WI38 (cell line): ENCODE measurements around the gene PDE4D.

Experiments
- H3K4me3 ChIP-seq: 2 replicates; pipeline ENCODE4 v1.5.1; 2011; ENCODE audit warnings: low read depth, mild to moderate bottlenecking, control low read depth, low read length
- CTCF ChIP-seq: IDR thresholded peaks from 2 replicates; pipeline ENCODE4 v1.5.1; 2012; ENCODE audit warnings: low read depth, mild to moderate bottlenecking, control low read depth, low read length

Gene PDE4D

GRCh38 chr5:58950224-58950623 is 943.3 kb downstream of the PDE4D start:
- H3K4me3 ChIP-seq, result no peak overlapping the region
- no peak for TF ChIP-seq CTCF

- no peak overlapping the region for H3K4me3 ChIP-seq
- TF ChIP-seq CTCF, result no peak
Measured at GRCh38 chr5:58946230-58946629, 947.3 kb downstream of the PDE4D start.

- H3K4me3 ChIP-seq, result no peak overlapping the region
- no peak for TF ChIP-seq CTCF
Measured at GRCh38 chr5:58944221-58944620, 949.3 kb downstream of the PDE4D start.

GRCh38 chr5:58940446-58940845 is 953.1 kb downstream of the PDE4D start:
- no peak for TF ChIP-seq CTCF
- no peak overlapping the region for H3K4me3 ChIP-seq

- no peak for TF ChIP-seq CTCF
- no peak overlapping the region for H3K4me3 ChIP-seq
Measured at GRCh38 chr5:58939664-58940063, 953.9 kb downstream of the PDE4D start.

GRCh38 chr5:58938563-58939424 is 954.7 kb downstream of the PDE4D start:
- TF ChIP-seq CTCF, result no peak

GRCh38 chr5:58937031-58937681 is 956.4 kb downstream of the PDE4D start:
- H3K4me3 ChIP-seq, result no peak overlapping the region
- TF ChIP-seq CTCF, result no peak

More at GRCh38 chr5:58938563-58939424, 954.7 kb downstream of the PDE4D start:
- no peak overlapping the region for H3K4me3 ChIP-seq
